Naive B cell (primary cell): ENCODE measurements around the gene MED31. TPM values are rescaled to one million over a fixed set of nuclear protein-coding genes. Genes with fewer than 3 reads are reported as not detected.
"Not testable (repeated sequence)": the region's sequence is repeated elsewhere in the genome, so short reads cannot be mapped to it uniquely, and the experiment has no call there.

Experiments
- ATAC-seq, 2 donors: fragments of 150-1000 bp; cut with Tn5 transposase; 2 replicates each; pipeline ENCODE4 v1.10.0; 2021; ENCODE audit warnings: low read depth in 2 of 2, mild to moderate bottlenecking in 2 of 2, moderate library complexity in 2 of 2
- DNase-seq: peaks from one replicate; pipeline ENCODE4 v3.0.0; 2022
- H3K27ac Mint-ChIP-seq, 6 donors: one replicate each; pipeline ENCODE4 v1.8.0; 2020 to 2022; ENCODE audit warnings: mild to moderate bottlenecking in 6 of 6, mixed read lengths in 6 of 6, moderate library complexity in 5 of 6, inconsistent platforms in 2 of 6
- H3K27me3 Mint-ChIP-seq, 3 donors: one replicate each; pipeline ENCODE4 v1.8.0; 2021 to 2022; ENCODE audit warnings: mixed read lengths in 3 of 3, mild to moderate bottlenecking in 1 of 3
- H3K36me3 Mint-ChIP-seq, 2 donors: one replicate each; pipeline ENCODE4 v1.8.0; 2020 to 2022; ENCODE audit warnings: mixed read lengths in 2 of 2, inconsistent platforms in 1 of 2, mild to moderate bottlenecking in 1 of 2
- H3K4me1 Mint-ChIP-seq, 3 donors: one replicate each; pipeline ENCODE4 v1.8.0; 2020 to 2022; ENCODE audit warnings: mixed read lengths in 3 of 3, inconsistent platforms in 1 of 3, mild to moderate bottlenecking in 1 of 3, moderate library complexity in 1 of 3
- H3K4me3 Mint-ChIP-seq, 8 donors: one replicate each; pipeline ENCODE4 v1.8.0; 2020 to 2022; ENCODE audit warnings: mild to moderate bottlenecking in 8 of 8, mixed read lengths in 8 of 8, moderate library complexity in 8 of 8, inconsistent platforms in 2 of 8
- H3K9me3 Mint-ChIP-seq, 7 donors: one replicate each; pipeline ENCODE4 v1.8.0; 2020 to 2022; ENCODE audit warnings: mixed read lengths in 7 of 7, mild to moderate bottlenecking in 5 of 7, inconsistent platforms in 2 of 7, moderate library complexity in 1 of 7
- polyA plus RNA-seq, 6 donors: library from polyadenylated mRNA; unstranded; fragments of 300-500 nt; fragmentation: Illumina TruSeq; gene quantifications; one replicate each; pipeline ENCODE4 v1.2.3, GENCODE V29; 2021; ENCODE audit warnings: low read depth in 6 of 6

Gene MED31
- 10 to 100 TPM; 25.7 to 33.8 (median 31.0) TPM for polyA plus RNA-seq

GRCh38 chr17:6651354-6651918, at the start of gene MED31, which contains the start of gene C17orf100:
MED31 (minus strand) TSS chr17:6651605; CDS start chr17:6651528, 77 bp downstream.
C17orf100 (plus strand) TSS chr17:6651762; CDS start chr17:6651914, 152 bp downstream.
- peaks cover 38 to 70% (median 68%) of the 10 kb centered on the region in 3 donors for H3K4me1 Mint-ChIP-seq
- DNase-seq (peak; percentile 92), ATAC-seq (peak; percentile 87 to 88)
- peak within 1 kb of the TSS; percentile 98 to 100 (median 99) for H3K27ac Mint-ChIP-seq
- no peaks in the 10 kb centered on the region for H3K27me3 Mint-ChIP-seq
- H3K4me3 Mint-ChIP-seq, result peak within 1 kb of the TSS; percentile 89 to 100 (median 97)
- no peaks in the 10 kb centered on the region for H3K36me3 Mint-ChIP-seq
- H3K9me3 Mint-ChIP-seq, result no peaks in the 10 kb centered on the region

- Mint-ChIP-seq H3K27ac (no peak overlapping the region), H3K4me1 (peaks cover 0 to 2% (median 0%) of the 10 kb centered on the region in 3 donors), H3K36me3 (no peaks in the 10 kb centered on the region), H3K9me3 (no peaks in the 10 kb centered on the region), H3K27me3 (peaks cover 11 to 41% (median 32%) of the 10 kb centered on the region in 3 donors), H3K4me3 (no peak overlapping the region)
- DNase-seq, result no peak
- ATAC-seq, result no peak
Measured at GRCh38 chr17:6700948-6701307, 49.5 kb upstream of the MED31 start.

GRCh38 chr17:6699997-6700947, 48.9 kb upstream of the MED31 start:
- Mint-ChIP-seq H3K9me3 (no peaks in the 10 kb centered on the region), H3K4me3 (no peak overlapping the region), H3K4me1 (peaks cover 0 to 2% (median 0%) of the 10 kb centered on the region in 3 donors), H3K27me3 (peaks cover 12 to 48% (median 33%) of the 10 kb centered on the region in 3 donors), H3K27ac (no peak overlapping the region), H3K36me3 (no peaks in the 10 kb centered on the region)
- no peak for ATAC-seq
- no peak for DNase-seq

GRCh38 chr17:6698004-6698403, 46.6 kb upstream of the MED31 start:
- no peak for ATAC-seq
- H3K9me3 Mint-ChIP-seq, result no peaks in the 10 kb centered on the region
- H3K36me3 Mint-ChIP-seq, result no peaks in the 10 kb centered on the region
- no peak overlapping the region for H3K4me3 Mint-ChIP-seq
- peaks cover 8 to 37% (median 30%) of the 10 kb centered on the region in 3 donors for H3K27me3 Mint-ChIP-seq
- H3K4me1 Mint-ChIP-seq, result peaks cover 0 to 2% (median 0%) of the 10 kb centered on the region in 3 donors
- H3K27ac Mint-ChIP-seq, result no peak overlapping the region
- no peak for DNase-seq

- H3K4me3 Mint-ChIP-seq, result no peak overlapping the region
- no peak for ATAC-seq
- peaks cover 0 to 2% (median 0%) of the 10 kb centered on the region in 3 donors for H3K4me1 Mint-ChIP-seq
- no peak for DNase-seq
- peaks cover 11 to 41% (median 39%) of the 10 kb centered on the region in 3 donors for H3K27me3 Mint-ChIP-seq
- H3K9me3 Mint-ChIP-seq, result no peaks in the 10 kb centered on the region
- no peak overlapping the region for H3K27ac Mint-ChIP-seq
- H3K36me3 Mint-ChIP-seq, result no peaks in the 10 kb centered on the region
Measured at GRCh38 chr17:6696906-6697305, 45.5 kb upstream of the MED31 start.

- peaks cover 0 to 3% (median 0%) of the 10 kb centered on the region in 3 donors for H3K4me1 Mint-ChIP-seq
- H3K9me3 Mint-ChIP-seq, result no peaks in the 10 kb centered on the region
- no peaks in the 10 kb centered on the region for H3K36me3 Mint-ChIP-seq
- DNase-seq (no peak), ATAC-seq (no peak)
- H3K27ac Mint-ChIP-seq, result no peak overlapping the region
- no peak overlapping the region for H3K4me3 Mint-ChIP-seq
- peaks cover 21 to 53% (median 52%) of the 10 kb centered on the region in 3 donors for H3K27me3 Mint-ChIP-seq
Measured at GRCh38 chr17:6695565-6695964, 44.2 kb upstream of the MED31 start.

- H3K4me1 Mint-ChIP-seq, result peaks cover 0 to 3% (median 0%) of the 10 kb centered on the region in 3 donors
- no peak overlapping the region for H3K27ac Mint-ChIP-seq
- H3K9me3 Mint-ChIP-seq, result no peaks in the 10 kb centered on the region
- H3K4me3 Mint-ChIP-seq, result no peak overlapping the region
- H3K27me3 Mint-ChIP-seq, result peaks cover 21 to 58% (median 53%) of the 10 kb centered on the region in 3 donors
- ATAC-seq (no peak), DNase-seq (no peak)
- H3K36me3 Mint-ChIP-seq, result no peaks in the 10 kb centered on the region
Measured at GRCh38 chr17:6695051-6695450, 43.6 kb upstream of the MED31 start.

- not testable (repeated sequence) for DNase-seq, ATAC-seq, H3K9me3 Mint-ChIP-seq, H3K4me1 Mint-ChIP-seq, H3K4me3 Mint-ChIP-seq, H3K36me3 Mint-ChIP-seq
- Mint-ChIP-seq H3K27ac (peak overlapping the region in 1 of 6 donors; percentile 82), H3K27me3 (peaks cover 32 to 72% (median 59%) of the 10 kb centered on the region in 3 donors)
Measured at GRCh38 chr17:6691958-6692357, 40.6 kb upstream of the MED31 start.

GRCh38 chr17:6691546-6691945, 40.1 kb upstream of the MED31 start:
- H3K4me1 Mint-ChIP-seq, result peaks cover 0 to 3% (median 0%) of the 10 kb centered on the region in 3 donors
- no peak overlapping the region for H3K27ac Mint-ChIP-seq
- no peaks in the 10 kb centered on the region for H3K36me3 Mint-ChIP-seq
- no peak overlapping the region for H3K4me3 Mint-ChIP-seq
- ATAC-seq (no peak), DNase-seq (no peak)
- peaks cover 34 to 73% (median 57%) of the 10 kb centered on the region in 3 donors for H3K27me3 Mint-ChIP-seq
- no peaks in the 10 kb centered on the region for H3K9me3 Mint-ChIP-seq

GRCh38 chr17:6690641-6691040, 39.2 kb upstream of the MED31 start:
- H3K4me3 Mint-ChIP-seq, result no peak overlapping the region
- H3K36me3 Mint-ChIP-seq, result peaks cover 0 to 6% of the 10 kb centered on the region in 2 donors
- no peak overlapping the region for H3K27ac Mint-ChIP-seq
- DNase-seq, result no peak
- peaks cover 34 to 74% (median 52%) of the 10 kb centered on the region in 3 donors for H3K27me3 Mint-ChIP-seq
- ATAC-seq, result no peak
- peaks cover 0 to 3% (median 0%) of the 10 kb centered on the region in 3 donors for H3K4me1 Mint-ChIP-seq
- H3K9me3 Mint-ChIP-seq, result no peaks in the 10 kb centered on the region

GRCh38 chr17:6688944-6689343, 37.5 kb upstream of the MED31 start:
- ATAC-seq (no peak), DNase-seq (no peak)
- H3K4me3 Mint-ChIP-seq, result no peak overlapping the region
- peaks cover 0 to 3% (median 0%) of the 10 kb centered on the region in 3 donors for H3K4me1 Mint-ChIP-seq
- H3K27ac Mint-ChIP-seq, result no peak overlapping the region
- H3K9me3 Mint-ChIP-seq, result no peaks in the 10 kb centered on the region
- H3K27me3 Mint-ChIP-seq, result peaks cover 32 to 72% (median 56%) of the 10 kb centered on the region in 3 donors
- H3K36me3 Mint-ChIP-seq, result peaks cover 0 to 13% of the 10 kb centered on the region in 2 donors

- no peak for DNase-seq
- peaks cover 0 to 3% (median 0%) of the 10 kb centered on the region in 3 donors for H3K4me1 Mint-ChIP-seq
- H3K27me3 Mint-ChIP-seq, result peaks cover 23 to 61% (median 53%) of the 10 kb centered on the region in 3 donors
- no peak for ATAC-seq
- no peak overlapping the region for H3K4me3 Mint-ChIP-seq
- H3K36me3 Mint-ChIP-seq, result peaks cover 0 to 20% of the 10 kb centered on the region in 2 donors
- H3K27ac Mint-ChIP-seq, result no peak overlapping the region
- H3K9me3 Mint-ChIP-seq, result no peaks in the 10 kb centered on the region
Measured at GRCh38 chr17:6686026-6686425, 34.6 kb upstream of the MED31 start.

- no peaks in the 10 kb centered on the region for H3K9me3 Mint-ChIP-seq
- no peak for ATAC-seq
- no peak overlapping the region for H3K4me3 Mint-ChIP-seq
- H3K27me3 Mint-ChIP-seq, result peaks cover 21 to 52% (median 47%) of the 10 kb centered on the region in 3 donors
- DNase-seq, result no peak
- H3K4me1 Mint-ChIP-seq, result no peaks in the 10 kb centered on the region
- H3K27ac Mint-ChIP-seq, result peak overlapping the region in 1 of 6 donors; percentile 32
- H3K36me3 Mint-ChIP-seq, result peaks cover 0 to 20% of the 10 kb centered on the region in 2 donors
Measured at GRCh38 chr17:6684881-6685767, 33.7 kb upstream of the MED31 start.
